GM18499 (cell line): ENCODE results near the gene AK5.
"Not testable (repeated sequence)": the region's sequence is repeated elsewhere in the genome, so short reads cannot be mapped to it uniquely, and the experiment has no call there.

Source experiments
- ATAC-seq: cut with Tn5 transposase; IDR thresholded peaks from one replicate; pipeline ENCODE4 v1.9.1; 2021; ENCODE audit warnings: moderate number of reproducible peaks; ENCODE audit not compliant: insufficient read depth, unreplicated experiment

Gene AK5

GRCh38 chr1:77283701-77284425 lies 2.0 kb downstream of the AK5 start:
- ATAC-seq = no peak

DNA sequence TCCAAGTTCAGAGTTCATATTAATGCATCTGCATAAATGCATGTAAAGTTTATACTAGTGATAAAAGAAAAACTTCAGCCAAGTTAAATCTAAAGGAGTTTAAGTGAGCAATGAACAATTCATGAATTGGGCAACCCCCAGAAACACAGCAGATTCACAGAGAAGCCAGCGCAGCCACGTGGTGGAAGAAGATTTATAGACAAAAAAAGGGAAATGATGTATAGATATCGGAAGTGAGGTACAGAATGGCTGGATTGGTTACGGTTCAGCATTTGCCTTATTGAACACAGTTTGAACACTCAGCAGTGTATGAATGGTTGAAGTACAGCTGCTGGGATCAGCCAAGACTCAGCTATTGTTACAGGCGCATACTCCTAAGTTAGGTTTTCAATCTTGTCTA lies 5.7 kb downstream of the AK5 start:
- no peak for ATAC-seq

- ATAC-seq = no peak
Measured at GRCh38 chr1:77288275-77288674, 6.5 kb downstream of the AK5 start.

DNA sequence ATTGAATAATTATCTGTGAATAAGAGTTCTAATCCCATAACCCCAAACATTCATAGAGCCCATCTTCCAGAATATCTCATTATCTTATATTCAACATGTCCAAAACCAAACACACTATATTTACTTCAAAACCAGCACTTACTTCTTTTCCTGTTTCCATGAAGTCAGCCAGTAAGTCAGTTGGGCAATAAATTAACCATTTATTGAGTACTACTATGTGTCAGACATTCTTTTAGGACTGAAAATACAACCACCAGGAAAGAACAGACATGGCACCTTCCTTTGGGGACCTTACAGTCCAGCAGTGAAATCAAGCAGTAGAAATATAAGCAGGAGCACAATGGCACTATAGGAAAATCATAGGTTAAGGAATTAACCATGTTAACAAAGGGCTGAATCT lies 8.8 kb downstream of the AK5 start:
- ATAC-seq = no peak

DNA sequence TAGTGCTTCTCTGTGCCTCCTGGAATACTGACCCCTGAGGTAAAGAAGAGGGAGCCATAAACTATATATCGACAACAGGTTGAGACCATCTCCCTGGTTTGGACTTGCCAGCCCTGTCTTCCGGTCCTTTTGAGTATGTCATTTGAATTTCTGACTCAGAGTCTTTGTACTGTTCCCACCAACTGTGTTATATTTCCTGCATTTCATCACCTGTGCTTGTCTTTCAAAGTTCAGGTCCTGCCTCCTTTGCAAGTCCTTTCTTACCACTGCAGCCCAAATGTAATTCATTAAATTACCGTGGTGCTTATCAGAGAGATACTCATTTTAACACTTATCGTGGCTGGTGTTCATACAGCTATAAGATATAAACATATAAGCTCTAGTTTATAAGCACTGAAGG lies 10.7 kb downstream of the AK5 start:
- no peak for ATAC-seq

- ATAC-seq = no peak
Measured at GRCh38 chr1:77300566-77300965, 18.7 kb downstream of the AK5 start.

- ATAC-seq = no peak
Measured at GRCh38 chr1:77303387-77303786, 21.6 kb downstream of the AK5 start.

- no peak for ATAC-seq
Measured at GRCh38 chr1:77308889-77309621, 27.2 kb downstream of the AK5 start.

GRCh38 chr1:77310924-77311323 lies 29.1 kb downstream of the AK5 start:
- no peak for ATAC-seq

DNA sequence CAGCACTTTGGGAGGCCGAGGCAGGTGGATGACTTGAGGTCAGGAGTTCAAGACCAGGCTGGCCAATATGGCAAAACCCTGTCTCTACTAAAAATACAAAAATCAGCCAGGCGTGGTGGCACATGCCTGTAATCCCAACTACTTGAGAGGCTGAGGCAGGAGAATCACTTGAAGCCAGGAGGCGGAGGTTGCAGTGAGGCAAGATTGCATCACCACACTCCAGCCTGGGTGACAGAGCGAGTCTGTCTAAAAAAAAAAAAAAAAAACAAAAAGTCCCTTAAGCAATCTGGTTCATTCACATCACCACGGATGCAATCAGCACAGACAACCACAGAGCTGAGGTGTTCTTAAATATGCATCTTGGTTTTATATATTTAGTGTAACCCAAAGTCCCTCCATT lies 30.5 kb downstream of the AK5 start:
- ATAC-seq = not testable (repeated sequence)

DNA sequence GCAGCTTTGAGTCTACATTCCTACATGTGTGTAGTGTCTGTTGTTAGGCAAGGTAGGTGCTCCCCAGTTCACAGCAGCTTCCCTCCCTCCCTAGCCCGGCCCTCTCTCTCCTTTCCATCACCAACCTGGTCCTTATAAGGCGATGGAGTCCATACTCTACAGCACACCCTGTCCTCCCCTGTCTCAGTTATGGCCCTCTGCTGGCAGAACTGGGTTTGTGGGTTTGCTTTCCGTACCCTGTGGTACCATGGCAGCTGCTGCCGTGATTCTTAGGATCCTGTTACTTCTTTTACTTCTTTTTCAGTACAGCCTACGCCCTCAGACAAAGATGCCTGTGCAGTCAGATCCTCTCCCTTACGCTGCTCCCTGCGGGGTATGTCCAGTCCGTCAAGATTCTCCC lies 31.7 kb downstream of the AK5 start:
- no peak for ATAC-seq

DNA sequence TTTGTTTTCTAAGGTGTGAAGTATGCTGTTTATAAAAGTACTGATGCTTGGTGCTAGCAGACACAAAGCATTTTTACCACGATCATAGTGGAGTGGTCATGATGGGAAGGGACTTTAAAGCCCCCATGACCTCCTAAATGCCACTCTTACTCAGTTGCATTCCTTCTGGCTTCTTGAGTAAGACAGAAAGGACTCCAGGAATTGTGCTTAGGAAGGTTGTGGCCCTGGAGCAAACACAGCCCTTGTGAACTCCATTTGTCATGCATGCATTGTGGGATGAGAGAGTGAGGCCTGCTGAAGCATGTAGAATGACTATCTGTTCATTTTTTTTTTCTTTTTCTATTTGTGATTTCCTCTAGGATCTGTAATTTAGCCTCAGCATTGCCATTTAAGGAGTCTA lies 34.2 kb downstream of the AK5 start:
- no peak for ATAC-seq

- ATAC-seq = no peak
Measured at GRCh38 chr1:77316966-77317365, 35.1 kb downstream of the AK5 start.

- ATAC-seq = no peak
Measured at GRCh38 chr1:77319036-77319705, 37.4 kb downstream of the AK5 start.

- no peak for ATAC-seq
Measured at GRCh38 chr1:77322061-77322900, 40.5 kb downstream of the AK5 start.

- ATAC-seq = no peak
Measured at GRCh38 chr1:77333501-77333900, 51.7 kb downstream of the AK5 start.

GRCh38 chr1:77336729-77337128 lies 54.9 kb downstream of the AK5 start:
- no peak for ATAC-seq

GRCh38 chr1:77339326-77339725 lies 57.5 kb downstream of the AK5 start:
- no peak for ATAC-seq

DNA sequence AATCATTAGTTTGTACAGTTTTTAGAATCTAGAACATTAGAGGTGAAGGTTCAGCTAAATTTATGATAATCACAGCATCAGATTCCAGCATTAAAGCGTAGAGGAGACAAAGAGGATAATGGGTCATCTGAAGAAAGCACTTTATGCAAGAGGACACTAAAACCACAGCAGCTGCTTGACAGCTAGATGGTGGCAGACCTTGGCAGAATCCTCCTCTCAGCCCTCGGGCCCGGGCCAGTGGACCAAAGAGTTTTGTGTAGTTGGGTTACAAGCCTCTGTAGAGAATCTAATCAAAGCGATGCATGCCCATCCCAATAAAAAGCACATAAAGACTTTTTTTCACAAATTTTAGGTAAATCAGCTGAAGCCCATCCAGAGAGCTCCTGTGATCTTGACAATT lies 59.4 kb downstream of the AK5 start:
- no peak for ATAC-seq

DNA sequence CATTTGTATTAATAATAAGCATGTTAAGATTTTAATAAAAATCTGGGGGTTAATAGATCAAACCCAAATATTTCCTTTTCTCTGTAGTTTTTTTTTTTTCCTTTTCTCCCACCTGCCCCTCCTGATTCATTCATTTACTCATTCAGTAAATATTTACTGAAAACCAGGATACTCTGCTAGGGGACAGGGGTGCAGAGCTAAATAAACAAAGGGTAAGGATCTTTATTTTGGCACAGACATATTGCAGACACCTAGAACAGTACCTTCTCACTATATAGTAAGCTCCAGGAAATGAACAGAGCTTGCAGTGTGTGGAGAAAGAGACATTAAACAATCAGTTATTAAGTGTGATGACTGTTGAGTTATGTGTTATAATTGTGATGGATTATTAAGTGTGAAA lies 60.9 kb downstream of the AK5 start:
- no peak for ATAC-seq

DNA sequence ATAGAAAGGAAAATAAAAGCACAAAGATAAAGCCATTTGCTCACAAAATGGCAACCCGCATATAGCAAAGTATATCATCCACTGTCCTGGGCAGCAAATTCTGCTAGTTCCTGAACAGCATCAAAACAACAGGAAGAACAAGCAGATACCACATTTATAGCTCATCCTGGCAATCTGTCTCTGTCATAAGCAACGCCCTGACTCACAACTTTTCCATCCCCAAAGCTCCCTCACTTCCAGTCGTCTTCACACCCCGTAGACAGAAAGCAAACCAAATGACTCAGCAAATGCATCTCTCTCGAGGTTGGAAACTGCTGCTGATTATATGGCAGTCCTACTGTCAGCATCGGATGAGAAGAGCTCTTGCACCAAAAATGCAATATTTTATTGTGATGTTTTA lies 65.8 kb downstream of the AK5 start:
- no peak for ATAC-seq
